HG03103 (cell line): Measurements from ENCODE around the gene ANKRD66.
"Not testable (repeated sequence)": the region's sequence is repeated elsewhere in the genome, so short reads cannot be mapped to it uniquely, and the experiment has no call there.

Experiments
- ATAC-seq: cut with Tn5 transposase; IDR thresholded peaks from one replicate; pipeline ENCODE4 v1.9.1; 2021; ENCODE audit warnings: low read depth; ENCODE audit not compliant: unreplicated experiment

Gene ANKRD66

DNA sequence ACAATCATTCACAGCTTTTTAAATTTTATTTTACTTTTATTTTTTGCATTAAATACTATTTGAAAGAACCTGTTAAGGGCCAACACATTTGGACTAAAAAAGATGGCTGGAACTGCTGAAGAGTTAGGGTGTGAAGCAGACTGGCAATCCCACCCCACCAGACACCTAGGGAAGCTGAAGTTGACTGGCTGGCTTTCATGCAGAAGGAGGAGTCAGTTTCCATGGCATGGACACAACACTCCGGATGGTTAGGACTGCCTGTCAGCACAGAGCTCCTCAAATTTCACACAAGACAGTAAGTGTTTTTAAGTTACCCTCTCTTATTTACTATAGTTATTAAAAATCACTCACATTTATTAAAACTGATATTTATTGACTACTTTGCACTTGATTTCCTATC is at the start of gene ANKRD66:
Gene ANKRD66, plus strand, starts transcription at position 238 of the 400 bp plus-strand sequence. CDS start 5,016 bp downstream, outside the sequence.
- ATAC-seq: no peak

DNA sequence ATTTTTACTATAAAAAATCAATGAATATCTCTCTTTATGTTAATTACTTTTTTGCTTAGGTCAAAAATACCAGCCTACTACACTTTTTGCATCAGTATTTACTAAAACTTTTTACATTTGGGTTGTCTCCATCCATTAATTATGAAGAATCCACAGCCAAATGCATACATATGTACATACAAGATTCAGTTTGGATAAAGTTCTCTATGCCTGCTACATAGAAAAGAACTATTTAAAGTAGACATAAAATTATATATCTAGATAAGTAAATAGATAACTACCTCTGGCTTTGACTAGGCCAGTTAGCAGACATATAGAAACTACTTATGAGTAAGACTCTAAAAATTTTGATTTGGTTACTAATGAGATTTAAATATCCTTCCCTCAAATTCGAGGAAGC is 46.8 kb upstream of the ANKRD66 start:
- ATAC-seq: no peak

DNA sequence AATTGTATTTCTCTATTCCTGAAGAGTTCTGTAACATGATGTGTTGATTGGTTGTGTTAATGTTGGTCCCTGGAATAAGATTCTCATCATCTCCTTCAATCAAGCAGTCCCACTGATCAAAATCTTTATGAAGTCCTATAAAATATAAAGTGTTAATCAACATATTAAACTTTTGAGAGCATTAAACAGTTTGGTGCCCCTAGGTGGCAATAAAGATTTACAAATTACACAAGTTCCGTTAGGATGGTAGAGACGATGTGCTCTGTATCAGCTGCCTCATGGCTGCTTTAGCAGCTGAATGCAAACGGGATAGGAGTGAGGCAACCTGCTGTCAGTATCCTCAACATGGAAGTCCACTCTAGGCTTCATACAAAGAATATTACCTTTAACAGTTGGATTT is 42.2 kb upstream of the ANKRD66 start:
- no peak for ATAC-seq

DNA sequence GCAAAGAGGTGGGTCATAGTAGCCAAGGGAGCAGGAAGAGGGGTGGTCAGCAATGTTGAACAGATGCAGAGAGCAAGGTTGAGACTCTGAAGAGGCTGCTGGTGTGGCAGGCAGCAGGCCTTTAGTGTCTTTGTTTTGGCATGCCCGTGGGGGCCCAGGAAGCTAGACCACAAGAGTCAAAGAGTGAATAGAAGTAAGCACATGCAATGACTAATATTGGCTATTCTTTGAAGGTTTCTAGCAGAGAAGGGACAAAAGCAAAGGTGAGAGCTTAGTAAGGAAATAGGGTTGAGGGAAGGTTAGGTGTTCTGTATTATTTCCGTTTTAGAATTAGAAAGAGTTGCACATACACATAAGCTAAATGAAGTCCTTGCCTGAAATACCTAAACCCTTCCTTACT is 40.3 kb upstream of the ANKRD66 start:
- ATAC-seq: no peak

DNA sequence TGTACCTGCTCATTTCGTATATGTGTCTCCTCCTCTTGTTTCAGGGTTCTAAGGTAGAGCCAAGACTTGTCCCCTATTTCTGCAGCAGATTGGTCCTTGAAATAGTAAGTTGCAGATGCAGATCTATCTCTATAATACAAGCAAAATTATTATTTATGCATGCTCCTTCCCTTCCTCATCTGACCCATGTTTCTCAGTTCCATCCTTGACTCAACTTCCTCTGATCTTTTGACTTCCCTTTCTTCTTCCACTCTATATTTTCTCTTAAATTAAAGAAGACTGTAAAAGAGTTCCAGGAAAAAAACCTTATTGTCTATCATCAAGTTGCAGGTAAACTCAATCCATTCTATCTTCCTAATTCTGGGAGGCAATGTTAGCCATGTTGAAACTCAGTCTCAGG is 35.2 kb upstream of the ANKRD66 start:
- no peak for ATAC-seq

DNA sequence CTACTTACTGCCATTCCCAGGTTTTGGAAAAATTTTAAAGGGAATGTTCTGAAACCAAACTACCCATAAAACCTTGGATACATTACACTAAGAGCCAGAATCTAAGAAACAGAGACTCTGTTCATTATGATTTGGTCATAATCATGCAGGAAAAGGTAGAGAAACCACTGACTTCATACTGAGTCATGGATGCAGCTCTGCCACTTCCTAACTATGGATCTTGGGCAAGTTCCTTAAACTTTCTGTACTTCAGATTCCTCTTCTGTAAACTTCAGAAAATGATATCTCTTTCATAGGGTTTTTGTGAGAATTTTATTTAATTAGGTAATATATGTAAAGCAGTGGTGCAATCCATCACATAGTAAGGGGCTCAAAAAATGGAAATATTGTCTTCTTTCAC is 31.6 kb upstream of the ANKRD66 start:
- ATAC-seq: no peak

DNA sequence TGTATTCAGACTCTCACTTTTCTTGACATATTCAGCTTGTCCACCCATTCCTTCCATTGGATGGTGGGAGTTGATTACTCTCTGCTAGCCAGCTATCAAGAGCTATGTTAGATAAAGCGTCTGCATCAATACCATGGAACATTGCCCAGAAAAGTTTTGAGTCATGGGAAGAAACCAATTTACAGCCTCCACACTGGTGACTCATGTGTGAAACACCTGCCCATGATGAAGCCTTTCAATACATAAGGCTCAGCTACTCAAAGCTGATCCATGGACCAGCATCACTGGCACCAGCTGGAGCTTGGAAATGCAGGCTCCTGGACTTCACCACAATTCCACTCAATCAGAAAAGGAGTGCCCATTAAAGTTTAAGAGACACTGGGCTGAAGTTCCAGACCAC is 27.6 kb upstream of the ANKRD66 start:
- no peak for ATAC-seq

DNA sequence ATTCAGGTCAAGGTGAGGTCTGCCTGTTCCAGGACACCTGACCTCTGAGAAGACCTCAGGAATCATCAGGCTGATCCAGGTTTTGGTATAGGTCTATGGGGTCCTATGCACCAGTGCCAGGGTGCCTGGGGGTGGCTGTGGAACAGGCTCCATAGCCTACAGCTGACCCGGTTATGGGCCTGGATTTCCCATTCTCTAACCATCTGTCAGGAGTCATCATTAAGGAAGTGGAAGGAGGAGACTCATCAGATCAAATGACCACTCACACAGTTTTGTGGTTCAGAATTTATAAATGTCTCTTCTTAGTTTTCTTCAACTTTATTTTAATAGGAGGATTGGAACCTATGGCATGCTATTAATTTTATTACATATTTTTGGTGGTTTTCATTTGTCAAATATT is 26.3 kb upstream of the ANKRD66 start:
- no peak for ATAC-seq

DNA sequence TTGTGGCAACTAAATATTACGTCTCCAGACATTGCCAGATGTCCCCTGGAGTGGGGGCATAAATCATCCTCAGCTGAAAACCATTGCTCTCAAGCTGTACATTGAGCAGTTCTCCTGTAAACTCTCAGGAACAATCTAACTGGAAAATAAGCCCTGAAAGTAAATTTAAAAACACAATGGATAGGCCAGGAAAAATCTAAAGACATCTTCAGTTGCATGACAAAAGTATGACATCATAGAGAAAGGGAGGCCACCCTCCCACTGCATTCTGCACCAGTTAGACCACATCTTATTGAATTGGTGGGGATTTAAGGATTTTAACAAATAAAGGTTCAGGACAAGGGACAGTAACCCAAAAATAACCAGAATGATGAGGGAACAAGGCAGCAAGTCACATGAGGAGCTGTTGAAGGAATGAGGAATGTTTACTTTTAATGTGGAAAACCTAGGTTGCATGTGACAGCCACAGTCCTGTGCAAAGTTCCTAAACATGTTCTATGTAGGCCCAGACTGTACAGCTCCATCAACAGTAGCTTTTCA is 16.9 kb upstream of the ANKRD66 start:
- ATAC-seq: no peak

DNA sequence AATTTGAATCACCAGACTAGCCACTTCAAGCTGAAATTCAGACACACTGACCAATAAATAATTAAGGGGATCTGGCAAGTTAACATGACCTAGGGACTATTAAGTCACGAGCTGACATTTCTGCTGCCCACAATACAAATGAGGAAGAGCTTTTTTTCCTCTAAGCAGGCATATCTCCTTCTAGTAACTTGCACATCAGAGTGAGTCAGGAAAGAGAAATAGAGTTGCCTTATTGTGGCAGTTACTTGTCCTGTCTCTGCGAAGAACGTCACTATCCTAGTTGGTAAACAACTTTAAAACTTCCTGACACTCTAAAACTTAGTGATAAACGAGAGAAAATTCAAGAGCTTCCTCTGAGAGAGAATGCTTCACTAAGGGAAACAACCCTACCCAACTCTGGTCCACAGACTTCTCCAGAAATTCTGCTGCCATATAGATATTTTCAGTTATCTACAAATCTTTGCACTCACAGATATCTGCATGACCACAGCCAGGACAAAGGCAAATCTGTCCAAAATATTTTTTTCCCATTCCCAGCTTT is 15.7 kb upstream of the ANKRD66 start:
- ATAC-seq: no peak

DNA sequence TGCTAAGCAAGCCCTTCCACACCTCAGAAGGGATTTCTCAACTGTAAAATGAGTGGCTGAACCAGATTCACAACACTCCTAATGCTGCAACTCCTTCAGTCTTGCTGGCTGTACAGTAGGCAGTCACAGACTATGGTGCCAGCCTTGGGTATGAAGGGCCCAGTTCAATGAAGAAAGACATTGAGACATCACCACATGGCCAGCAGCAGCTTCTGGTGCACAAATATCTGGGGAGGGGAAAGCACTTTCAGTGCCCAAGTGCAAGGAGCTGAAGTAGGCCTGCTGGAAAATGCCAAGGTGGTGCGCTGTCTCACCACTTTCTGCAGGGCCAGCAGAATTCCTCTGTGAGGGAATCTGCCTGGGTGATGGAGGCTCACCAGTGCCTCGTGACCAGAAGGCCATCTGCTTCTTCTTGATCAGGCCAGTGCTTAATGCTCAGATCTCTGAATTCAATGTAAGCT is 13.4 kb upstream of the ANKRD66 start:
- no peak for ATAC-seq

DNA sequence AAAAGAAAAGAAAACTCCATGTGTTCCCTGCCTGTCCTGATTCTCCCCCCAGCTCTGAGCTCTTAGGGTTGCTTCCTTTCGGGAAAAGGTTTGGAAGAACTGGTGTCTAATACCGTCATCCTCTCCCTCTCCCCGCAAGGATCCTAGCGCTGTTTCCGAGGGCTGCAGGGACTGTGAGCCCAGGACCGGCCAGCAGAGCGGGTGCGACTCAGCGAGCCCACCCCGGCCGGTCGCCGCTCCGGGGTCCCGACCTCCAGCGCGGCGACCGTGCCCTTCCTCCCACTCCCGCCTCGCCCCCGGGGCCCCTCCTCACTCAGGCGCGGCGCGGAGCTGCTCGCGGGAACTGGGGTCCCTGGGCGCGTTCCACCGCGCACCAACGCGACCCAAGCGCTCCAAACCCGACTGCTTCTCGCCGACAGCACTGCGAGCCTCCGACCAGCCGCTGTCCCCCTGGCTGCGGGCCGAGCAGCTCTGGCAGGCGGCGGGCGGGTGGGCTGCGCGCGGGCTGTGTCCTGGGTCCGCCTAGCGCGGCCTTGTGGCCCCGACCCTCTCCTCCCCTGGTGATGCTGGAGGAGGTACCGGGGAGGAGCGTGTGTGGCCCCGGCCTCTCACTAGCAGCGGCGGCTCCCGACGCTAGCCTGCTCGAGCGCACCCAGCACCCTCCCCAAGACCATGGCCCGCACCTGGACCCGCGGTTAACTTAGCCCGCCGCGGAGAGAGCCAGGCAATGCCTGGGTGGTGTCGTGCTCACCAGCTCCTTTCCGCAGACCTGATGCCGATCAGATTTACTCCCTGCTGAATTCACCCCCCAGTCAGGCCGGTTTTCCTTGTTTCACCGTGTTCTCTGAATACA is 11.6 kb upstream of the ANKRD66 start, which contains the start of gene PLA2G7:
Gene PLA2G7, minus strand, starts transcription at position 509 of the 853 bp plus-strand sequence. CDS start 12,484 bp downstream, outside the sequence.
- ATAC-seq: no peak

DNA sequence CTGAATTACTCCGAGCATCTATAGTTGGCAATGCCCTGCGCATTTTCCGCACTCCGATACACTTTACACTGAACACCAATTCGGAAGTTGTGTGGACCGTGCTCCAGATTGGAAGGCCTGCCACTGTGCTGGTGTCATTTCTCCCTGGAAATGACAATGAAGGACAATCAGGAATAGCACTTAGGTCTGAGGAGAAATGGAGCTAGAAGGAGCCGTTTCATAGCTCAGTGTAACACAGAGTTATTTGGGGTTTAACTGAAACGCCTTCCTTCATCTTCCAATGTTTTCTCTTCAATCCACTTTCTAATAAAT is 11.1 kb upstream of the ANKRD66 start:
- no peak for ATAC-seq

DNA sequence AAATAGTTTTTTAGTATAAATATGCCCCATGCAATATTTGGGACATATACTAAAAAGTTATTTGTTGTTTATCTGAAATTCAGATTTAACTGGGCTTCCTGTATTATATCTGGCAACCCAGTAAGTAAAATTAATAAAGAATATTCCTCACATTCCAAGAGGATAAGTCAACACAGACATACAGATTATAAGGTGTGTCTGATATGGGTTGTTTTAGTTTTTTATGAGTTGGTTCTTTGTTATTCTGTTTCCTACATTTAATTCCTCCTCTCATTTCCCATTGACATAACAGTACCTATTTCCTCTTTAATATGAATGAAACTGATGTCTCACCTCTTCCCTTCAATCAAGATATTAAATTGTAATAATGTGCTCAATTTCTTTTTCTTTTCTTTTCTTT is 9.8 kb upstream of the ANKRD66 start:
- ATAC-seq: no peak

DNA sequence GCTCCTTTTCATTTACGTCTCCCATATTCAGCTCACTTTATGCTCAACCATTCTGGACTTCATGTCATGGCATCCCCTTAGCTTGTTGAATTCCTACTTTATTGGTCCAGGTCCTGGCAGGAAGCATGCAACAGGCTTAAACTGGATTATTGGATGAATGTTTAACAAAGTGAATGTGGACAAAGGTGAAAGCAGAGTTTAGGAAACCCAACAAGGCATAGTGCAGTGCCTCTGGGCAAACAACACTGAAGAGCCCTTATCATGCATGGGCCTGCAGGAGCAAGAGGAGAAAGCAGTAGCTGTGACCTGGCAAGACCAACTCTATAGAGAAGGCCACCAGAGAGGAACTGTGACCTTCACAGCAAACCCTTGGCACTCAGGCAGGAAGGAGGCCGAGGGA is 5.3 kb upstream of the ANKRD66 start:
- no peak for ATAC-seq

DNA sequence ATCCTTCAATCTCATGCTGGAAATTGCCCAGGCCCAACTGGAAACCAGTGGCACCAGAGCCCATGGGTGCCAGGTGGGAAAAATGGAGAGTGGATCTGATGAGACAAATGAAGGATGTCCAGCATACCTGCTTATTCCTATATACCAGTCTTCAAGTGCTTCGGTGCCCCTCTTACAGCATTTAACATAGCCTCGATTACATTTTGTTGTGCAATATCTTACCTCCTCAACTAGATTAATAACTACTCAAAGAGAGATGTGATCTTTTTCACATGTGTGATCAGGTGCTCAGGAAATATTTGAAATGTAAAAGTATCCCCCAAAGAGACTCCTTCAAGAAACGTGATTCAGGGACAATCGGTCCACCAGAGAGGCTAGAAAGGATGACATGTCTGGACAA is 4.8 kb upstream of the ANKRD66 start:
- no peak for ATAC-seq

DNA sequence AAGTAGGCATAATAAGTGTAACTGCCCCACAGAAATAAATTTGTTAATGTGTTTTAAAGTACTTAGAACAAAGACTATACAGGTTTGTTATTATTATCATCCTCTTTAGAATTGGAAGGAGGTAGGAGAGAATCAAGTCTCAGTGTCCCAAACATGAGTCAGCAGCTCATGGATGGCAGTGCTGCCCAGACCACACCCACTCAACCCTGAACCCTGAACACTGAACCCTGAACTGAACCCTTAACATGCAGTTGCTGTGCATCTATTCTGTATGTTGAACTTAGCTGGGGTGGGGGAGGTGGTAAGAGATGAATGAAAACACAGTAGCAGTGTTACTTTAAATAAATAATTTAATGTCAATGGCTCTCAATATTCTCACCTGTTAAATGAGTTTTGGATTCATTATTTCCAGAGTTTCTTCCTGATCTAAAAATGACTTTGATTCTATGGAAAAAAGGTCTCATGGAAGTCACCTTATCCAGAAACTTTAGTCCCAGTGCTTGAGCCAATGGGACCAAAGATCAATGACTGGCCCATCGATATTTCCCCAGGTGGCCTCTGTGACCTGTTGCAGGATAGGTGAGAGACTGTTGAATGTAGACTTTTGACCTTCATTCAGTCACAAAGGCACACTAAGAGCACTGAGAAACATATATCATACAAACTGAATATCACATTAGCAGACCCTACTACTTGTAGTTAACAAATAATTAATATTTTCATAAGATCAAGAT is 3.1 kb upstream of the ANKRD66 start:
- no peak for ATAC-seq

DNA sequence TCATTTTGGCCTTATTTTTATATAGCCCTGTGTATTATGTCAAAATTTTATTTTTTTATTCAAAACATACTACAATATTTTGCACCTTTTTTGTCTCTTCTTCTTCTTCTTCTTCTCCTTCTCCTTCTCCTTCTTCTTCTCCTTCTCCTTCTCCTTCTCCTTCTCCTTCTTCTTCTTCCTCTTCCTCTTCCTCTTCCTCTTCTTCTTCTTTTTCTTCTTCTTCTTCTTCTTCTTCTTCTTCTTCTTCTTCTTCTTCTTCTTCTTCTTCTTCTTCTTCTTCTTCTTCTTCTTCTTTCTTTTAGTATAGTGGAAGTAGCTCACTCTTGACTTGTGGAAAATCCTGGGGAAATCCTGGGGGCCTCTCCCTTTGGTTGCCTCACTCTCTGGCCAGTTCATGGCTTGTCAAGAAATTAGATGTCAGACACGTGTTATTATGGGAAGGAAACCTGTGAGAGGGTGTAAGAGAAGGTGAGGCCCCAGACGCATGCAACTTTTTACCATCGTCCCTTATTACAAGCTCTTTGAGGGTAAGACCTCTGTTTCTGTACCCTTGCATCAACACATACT is 2.5 kb upstream of the ANKRD66 start:
- ATAC-seq: not testable (repeated sequence)

DNA sequence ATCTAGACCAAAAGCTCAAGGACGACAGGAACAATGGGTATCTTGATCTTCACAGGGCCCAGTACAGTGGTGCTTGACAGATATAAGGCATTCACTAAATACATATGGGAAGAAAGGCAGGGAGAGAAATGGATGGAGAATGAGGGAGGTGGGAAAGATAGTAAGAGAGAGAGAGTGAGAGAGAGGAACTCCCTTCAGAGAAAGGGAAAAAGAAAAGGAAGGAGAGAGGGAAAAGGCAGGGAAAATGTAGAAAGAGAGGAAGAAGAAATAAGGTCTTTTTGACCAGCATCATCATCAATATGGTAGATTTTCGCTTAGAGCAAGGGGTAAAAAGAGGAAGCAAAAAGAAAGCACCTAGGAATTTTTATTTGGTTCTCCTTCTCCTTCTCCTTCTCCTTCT is 760 bp upstream of the ANKRD66 start:
- ATAC-seq: no peak

DNA sequence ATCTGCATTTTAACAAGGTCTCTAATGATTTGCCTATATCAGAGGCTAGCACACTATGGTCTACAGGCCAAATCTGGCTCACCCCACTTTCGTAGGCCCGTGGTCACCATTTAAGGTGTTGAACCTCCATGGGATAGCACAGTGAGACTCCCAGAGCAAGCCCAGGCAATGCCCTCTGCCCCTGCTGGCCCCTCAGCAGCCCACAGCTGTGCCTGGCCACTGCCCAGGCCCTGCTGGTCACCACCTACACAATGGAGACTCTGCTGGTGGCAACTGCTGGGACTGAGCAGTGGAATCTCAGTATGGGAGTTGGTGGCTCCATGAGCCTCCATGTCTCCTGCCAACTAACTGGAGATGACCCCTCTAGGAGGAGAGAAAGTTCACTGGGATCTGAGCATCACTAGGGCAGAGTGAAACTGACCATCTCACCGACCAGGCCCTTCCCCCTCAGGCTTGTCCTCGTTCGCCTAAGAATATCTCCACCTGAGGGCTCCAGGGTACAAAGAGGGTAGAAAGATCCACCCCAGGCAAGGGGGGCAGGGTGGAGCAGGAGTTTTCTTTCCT is 2.3 kb downstream of the ANKRD66 start:
- no peak for ATAC-seq

DNA sequence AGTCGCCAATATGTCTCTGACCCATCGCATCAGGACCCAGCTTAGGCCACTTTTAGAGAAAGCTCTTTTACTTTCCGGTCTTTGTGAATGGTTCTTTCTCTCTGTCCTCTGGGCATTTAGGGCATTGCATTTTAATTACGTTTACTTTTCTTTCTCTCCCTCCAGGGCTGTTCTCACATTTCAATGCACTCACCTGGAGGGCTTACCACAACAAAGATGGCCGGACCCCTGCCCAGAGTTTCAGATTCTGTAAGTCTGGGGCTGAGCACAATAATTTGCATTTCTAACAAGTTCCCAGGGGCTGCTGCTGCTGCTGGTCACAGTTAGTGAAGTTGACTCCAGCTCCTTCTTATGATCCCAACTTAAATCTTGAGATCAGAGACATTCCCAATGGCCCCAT is 3.0 kb downstream of the ANKRD66 start:
- ATAC-seq: no peak
